ENCODE results near the gene GRM7.

GRCh38 chr3:7789324-7789723 is 928.4 kb downstream of the GRM7 start:
- TF ChIP-seq GATA3 (IDR thresholded peaks at IDR 0.05; ENCODE audit: low read depth, low read length) (no peak), GATA2 (IDR thresholded peaks at IDR 0.05; ENCODE audit: low read depth, low read length) (no peak)

Data from SH-SY5Y (cell line).